HG03575 (cell line): Measurements from ENCODE around the gene MB21D2.
"Not testable (repeated sequence)": the region's sequence is repeated elsewhere in the genome, so short reads cannot be mapped to it uniquely, and the experiment has no call there.

Experiments used
- ATAC-seq: cut with Tn5 transposase; IDR thresholded peaks from one replicate; pipeline ENCODE4 v1.9.1; 2021; ENCODE audit not compliant: unreplicated experiment, insufficient number of reproducible peaks, low FRiP score; ENCODE audit errors: extremely low read depth

The MB21D2 gene

GRCh38 chr3:192825216-192825615 lies 92.4 kb downstream of the MB21D2 start:
- ATAC-seq, result no peak

- no peak for ATAC-seq
Measured at GRCh38 chr3:192824313-192824712, 93.3 kb downstream of the MB21D2 start.

- no peak for ATAC-seq
Measured at GRCh38 chr3:192821161-192821560, 96.5 kb downstream of the MB21D2 start.

GRCh38 chr3:192820161-192820560 lies 97.5 kb downstream of the MB21D2 start:
- no peak for ATAC-seq

GRCh38 chr3:192819001-192819569 lies 98.6 kb downstream of the MB21D2 start:
- ATAC-seq, result no peak

GRCh38 chr3:192818126-192818525 lies 99.5 kb downstream of the MB21D2 start:
- no peak for ATAC-seq

- no peak for ATAC-seq
Measured at GRCh38 chr3:192817506-192817905, 100.2 kb downstream of the MB21D2 start.

GRCh38 chr3:192817053-192817452 lies 100.6 kb downstream of the MB21D2 start:
- no peak for ATAC-seq

GRCh38 chr3:192816351-192816750 lies 101.3 kb downstream of the MB21D2 start:
- ATAC-seq, result no peak

- no peak for ATAC-seq
Measured at GRCh38 chr3:192812743-192813383, 104.8 kb downstream of the MB21D2 start.

GRCh38 chr3:192805711-192806110 lies 111.9 kb downstream of the MB21D2 start:
- no peak for ATAC-seq

GRCh38 chr3:192804502-192804901 lies 113.2 kb downstream of the MB21D2 start:
- no peak for ATAC-seq

GRCh38 chr3:192802957-192803899 lies 114.4 kb downstream of the MB21D2 start:
- ATAC-seq, result no peak

GRCh38 chr3:192801985-192802384 lies 115.7 kb downstream of the MB21D2 start:
- no peak for ATAC-seq

- ATAC-seq, result no peak
Measured at GRCh38 chr3:192799721-192800120, 117.9 kb downstream of the MB21D2 start.

- ATAC-seq, result no peak
Measured at GRCh38 chr3:192795021-192795420, 122.6 kb downstream of the MB21D2 start.

- no peak for ATAC-seq
Measured at GRCh38 chr3:192794216-192794615, 123.4 kb downstream of the MB21D2 start.

GRCh38 chr3:192788816-192789515 lies 128.7 kb downstream of the MB21D2 start:
- not testable (repeated sequence) for ATAC-seq

- ATAC-seq, result no peak
Measured at GRCh38 chr3:192778508-192778907, 139.1 kb downstream of the MB21D2 start.
